ENCODE measurements around the gene BABAM2.

Gene BABAM2

DNA sequence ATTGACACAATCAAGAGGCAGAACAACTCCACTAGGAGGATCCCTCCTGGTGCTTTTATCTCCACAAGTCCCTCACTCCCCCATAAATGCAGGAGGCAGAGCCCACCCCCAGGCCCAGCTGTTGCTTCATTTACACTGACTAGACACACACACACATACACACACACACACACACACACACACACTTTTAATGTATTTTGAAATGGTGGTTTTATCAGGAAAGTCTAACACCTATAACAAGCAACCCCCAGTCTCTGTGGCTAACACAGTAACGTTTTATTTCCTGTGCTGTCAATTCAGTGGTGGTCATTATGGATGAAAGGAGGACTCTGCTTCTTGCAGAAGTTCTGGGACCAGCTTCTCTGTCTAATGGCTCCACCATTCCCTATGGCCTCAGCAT, 376.8 kb downstream of the BABAM2 start:
- no peak for DNase-seq

DNA sequence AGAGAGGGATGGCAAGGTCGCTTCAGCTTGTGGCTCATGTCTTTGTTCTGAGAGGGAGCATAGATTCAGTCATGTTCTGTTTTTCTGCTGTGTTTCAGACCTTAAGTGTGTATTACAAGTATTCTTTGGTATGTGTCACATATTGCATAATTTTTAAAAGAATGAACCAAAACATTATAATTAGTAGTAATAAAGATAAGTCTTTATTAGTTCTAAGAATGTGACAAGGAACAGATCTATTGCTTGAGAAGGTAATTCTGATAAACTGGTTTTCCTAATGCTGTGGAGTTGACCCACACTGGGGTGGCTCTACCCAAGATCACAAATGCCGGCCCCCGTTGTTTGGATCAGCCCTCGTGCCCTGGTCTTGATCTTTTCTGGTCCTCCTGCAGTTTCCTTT, 377.9 kb downstream of the BABAM2 start:
- DNase-seq: no peak

DNA sequence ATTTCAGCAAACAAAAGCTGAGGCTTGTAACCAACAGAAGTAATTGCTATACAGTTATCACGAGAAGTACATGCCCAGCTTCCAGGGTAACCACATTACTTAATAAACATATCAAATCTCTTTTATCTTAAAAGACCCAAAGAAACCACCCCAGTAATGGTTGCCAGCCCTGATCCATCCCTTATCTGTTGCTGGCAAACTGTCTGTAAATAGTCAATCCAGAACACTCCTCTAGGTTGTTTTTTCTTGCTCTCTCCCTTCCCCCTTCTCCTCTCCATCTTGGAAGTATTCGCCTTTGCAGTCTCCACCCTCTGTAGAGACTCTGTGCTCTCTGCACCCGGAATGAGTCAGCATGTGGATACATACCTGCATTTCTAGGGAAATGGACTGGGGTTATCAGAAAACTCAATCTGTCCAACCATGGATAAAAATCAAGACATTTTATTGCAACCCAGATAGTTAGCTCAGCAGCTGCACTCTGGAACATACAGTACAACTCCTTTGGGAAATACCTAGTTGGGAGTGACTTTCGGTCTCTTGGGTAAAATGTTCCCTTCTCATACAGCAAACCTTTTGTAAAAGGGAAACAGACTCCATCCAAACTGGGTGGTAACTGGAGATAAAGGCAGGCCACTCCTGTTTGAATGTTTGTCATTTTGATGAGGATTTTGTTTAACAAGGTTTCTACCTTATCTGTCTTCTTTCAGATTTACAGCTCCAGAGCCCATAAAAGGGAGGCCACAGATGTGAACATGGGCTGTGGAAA, 378.7 kb downstream of the BABAM2 start:
- no peak for DNase-seq

DNA sequence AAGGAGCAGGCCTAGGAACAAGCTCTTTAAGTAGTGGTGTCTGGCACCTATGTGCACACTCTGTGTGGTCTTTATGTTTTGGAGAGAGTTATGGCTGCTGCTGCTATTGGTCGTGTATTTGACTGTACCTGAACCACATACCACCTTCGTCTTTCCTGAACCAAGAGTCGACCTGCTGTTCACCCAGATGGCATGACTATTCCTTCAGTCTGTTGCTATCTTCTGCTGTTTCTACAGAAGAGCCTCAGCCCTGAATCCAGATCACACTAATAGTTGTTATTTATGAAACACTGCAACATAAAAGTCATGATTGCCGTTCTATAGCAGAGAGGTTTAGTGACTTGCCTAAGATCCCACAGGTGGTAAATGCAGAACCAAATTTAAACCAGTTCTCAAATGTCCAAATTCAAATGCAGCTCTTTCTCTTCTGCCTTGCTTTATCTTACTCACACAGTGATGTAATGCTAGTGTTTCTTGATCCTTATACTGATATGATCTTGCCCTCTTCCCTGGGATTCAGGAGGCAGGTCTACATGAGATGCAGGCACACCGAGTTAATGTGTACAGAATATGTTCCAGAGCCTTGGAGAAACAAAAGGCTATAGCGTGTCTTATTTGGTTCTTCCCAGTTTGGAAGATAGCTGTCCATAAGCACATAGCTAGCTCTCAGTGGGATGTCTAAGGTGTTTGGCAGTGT, 380.1 kb downstream of the BABAM2 start:
- no peak for DNase-seq

- DNase-seq: no peak
Measured at GRCh38 chr2:28271231-28271918, 380.8 kb downstream of the BABAM2 start.

- no peak for DNase-seq
Measured at GRCh38 chr2:28271919-28272250, 381.4 kb downstream of the BABAM2 start.

- no peak for DNase-seq
Measured at GRCh38 chr2:28273751-28274150, 383.2 kb downstream of the BABAM2 start.

- no peak for DNase-seq
Measured at GRCh38 chr2:28274911-28275685, 384.6 kb downstream of the BABAM2 start.

- no peak for DNase-seq
Measured at GRCh38 chr2:28276076-28276618, 385.6 kb downstream of the BABAM2 start.

- DNase-seq: no peak
Measured at GRCh38 chr2:28276807-28277206, 386.3 kb downstream of the BABAM2 start.

GRCh38 chr2:28277466-28277865, 386.9 kb downstream of the BABAM2 start:
- no peak for DNase-seq

DNA sequence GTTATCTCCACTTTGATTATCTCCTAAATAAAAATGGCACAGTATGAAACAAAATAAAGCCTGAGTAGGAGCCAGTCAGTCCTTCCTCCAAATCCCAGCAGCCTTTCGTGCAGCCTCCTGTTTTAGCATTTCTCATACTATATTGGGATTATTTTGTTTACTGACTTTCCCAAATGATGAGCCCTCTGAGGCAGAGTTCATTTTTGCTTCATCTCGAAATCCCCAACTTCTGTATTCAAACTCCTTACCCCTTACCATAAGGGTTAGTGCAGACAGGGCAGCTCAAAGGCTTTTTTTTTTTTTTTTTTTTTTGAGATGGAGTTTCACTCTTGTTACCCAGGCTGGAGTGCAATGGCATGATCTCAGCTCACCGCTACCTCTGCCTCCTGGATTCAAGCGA, 388.8 kb downstream of the BABAM2 start:
- no peak for DNase-seq

DNA sequence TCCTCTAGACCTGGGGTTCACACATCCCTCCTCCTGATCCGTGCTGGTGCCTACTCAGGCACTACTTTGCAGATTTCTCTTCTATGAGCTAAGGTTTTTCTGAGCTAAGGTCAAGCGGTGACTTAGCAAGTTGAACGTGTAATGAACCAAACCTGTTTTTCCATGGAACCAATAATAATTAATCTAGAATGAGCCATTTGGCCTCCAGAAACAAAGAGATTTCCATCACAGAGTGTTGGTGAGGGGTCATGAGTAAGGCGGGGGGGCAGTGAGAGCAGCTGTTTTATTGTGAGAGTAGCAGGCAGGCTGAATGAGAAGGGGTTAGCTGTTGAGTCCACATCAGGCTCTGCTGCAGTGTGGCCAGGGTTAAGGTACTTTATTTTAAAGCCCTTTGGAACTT, 390.1 kb downstream of the BABAM2 start:
- no peak for DNase-seq

- no peak for DNase-seq
Measured at GRCh38 chr2:28281739-28282138, 391.2 kb downstream of the BABAM2 start.

DNA sequence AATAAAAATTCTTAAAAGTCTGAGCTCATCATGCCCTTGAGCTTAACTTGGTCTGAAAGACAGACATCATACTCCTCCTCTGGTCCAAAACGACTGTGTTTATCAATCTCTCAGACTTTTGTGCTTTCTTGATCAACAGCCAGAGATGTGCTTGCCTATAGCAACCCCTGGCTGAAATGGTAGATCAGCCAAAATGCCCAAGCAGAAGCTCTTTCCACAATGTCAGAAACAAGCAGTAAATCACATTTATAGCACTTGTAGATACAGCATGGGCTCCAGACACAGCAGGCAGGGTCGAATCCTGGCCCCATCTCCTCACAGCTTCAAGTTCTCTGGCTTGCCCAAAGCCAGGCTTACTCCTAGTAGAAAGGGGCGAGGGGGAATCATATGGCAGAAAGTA, 391.7 kb downstream of the BABAM2 start:
- no peak for DNase-seq

GRCh38 chr2:28282861-28283646, 392.5 kb downstream of the BABAM2 start:
- no peak for DNase-seq

- DNase-seq: no peak
Measured at GRCh38 chr2:28283861-28284260, 393.3 kb downstream of the BABAM2 start.

DNA sequence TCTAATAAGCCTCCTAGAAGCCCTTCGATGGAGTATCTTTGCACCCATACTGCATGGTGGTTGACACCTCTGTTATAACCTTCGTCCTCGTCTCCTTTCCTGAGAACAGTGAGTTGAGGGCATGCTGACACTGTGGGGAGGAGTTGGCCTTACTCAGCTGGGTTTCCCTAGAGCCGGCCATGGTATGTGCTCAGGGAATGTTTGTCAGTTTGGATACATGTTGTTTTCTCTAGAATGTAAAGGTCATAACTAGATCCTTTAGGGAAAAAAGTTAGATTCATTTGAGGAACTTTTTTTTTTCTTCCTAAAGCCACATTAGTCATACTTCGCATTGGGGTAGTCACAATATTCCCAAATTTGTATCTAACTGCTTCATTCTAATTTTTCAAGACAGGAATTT, 396.1 kb downstream of the BABAM2 start:
- no peak for DNase-seq

GRCh38 chr2:28287256-28287915, 396.9 kb downstream of the BABAM2 start:
- no peak for DNase-seq

DNA sequence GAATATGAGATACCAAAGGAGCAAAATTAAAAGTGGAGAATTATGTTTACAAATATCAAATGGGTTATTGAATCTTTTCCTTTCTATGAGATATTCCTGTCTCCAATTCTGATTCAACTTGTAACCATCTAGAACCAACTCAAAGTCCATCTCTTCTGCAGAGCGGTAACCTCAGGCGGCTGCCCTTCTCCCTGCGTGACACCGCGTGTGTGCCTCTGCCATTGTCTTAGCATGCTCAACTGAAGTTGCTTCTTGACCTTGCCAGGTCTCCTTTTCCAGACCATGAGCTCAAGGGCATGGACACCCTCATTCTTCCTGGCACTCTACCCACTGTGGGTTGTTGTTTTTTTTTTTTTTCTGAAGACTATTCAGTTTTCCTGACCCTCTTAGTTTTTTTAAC, 398.1 kb downstream of the BABAM2 start:
- no peak for DNase-seq

- no peak for DNase-seq
Measured at GRCh38 chr2:28291811-28292440, 401.4 kb downstream of the BABAM2 start.
